CD4-positive, alpha-beta T cell treated with Interleukin-4 for 1 hour (primary cell): ENCODE measurements around the gene GNAL.

Experiments
- DNase-seq, 2 donors: peaks; one replicate each; pipeline ENCODE4 v3.0.0-alpha.2; 2020 to 2022

The GNAL gene

DNA sequence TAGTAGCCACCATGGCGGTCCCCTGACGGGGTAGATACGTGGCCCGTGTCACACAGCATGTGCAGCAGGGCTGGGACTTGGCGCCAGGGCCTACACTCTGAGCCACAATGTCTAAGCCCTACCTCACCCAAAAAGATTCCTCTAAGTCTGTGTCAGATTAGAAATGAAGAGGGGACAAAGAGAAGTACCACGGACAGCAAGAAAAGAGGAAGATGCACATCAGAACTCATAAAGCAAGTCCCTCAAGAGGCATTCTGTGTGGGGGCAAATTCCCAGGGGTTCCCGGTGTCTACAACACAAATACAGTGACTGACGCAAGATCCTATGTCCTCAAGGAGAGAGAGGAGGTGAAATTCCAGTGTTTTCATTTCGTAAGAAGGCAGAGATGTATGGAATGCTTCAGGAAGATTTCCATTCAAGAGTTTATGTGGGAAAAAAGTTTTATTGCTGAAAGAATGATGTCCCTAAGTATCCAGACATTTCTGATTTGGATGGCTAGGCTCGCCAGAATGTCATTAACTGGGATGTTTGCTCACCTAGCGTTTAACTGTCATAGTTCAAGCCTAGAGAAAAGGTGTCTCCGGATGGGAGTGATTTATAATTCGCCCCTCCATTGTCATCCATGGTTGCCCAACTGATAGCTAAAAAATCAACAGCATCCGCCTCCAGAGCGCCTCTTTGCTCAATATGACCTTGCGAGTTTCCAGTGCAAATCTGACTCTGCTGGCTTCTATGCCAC is 86.5 kb downstream of the GNAL start:
- no peak for DNase-seq

DNA sequence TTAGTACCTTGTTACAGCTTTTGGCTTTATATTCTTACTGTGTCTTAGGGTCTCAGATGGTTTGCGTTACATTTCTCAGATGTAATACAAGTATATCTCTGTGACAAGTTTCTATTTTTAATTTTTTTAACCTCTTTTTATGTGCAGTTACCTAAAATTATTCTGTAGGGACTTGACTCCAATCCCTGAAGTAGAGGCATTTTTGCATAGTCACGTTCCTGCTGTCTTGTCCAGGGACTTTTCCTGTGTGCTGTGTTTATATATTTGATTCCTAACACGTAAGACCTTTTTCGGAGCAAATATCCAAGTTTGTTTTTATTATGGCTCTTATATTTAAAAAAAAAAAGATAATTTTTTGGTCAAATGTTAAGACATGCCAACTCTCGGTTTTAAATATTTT is 91.0 kb downstream of the GNAL start:
- DNase-seq = no peak

DNA sequence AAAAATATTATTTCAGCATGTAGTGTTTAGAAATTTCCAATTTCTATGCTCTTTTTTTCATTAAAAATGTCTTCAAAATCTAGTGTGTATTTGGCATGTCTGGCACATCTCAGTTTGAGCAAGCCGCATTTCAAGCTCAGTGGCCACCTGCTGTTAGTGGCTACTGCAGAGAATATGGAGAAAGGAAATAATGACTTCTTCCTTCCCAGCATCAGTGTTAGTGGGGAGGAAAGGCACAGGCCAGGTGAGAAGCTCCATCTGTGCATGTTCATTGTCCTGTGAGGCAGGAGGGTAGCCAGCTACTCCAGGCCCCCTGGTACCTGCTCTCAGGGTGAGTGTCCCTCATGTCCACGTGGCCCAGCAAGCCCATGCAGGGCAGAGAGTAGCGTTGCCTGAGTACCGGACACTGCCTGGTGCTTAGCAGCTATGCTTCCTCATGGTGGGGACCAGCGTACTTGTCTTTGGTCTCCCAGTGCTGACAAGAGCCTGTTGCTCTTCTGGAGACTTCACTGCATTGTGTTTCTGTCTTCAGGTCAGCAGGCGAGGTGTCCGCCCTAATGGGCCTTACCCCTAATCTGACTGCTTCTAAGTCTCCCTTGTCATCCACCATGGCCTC is 94.8 kb downstream of the GNAL start:
- no peak for DNase-seq

DNA sequence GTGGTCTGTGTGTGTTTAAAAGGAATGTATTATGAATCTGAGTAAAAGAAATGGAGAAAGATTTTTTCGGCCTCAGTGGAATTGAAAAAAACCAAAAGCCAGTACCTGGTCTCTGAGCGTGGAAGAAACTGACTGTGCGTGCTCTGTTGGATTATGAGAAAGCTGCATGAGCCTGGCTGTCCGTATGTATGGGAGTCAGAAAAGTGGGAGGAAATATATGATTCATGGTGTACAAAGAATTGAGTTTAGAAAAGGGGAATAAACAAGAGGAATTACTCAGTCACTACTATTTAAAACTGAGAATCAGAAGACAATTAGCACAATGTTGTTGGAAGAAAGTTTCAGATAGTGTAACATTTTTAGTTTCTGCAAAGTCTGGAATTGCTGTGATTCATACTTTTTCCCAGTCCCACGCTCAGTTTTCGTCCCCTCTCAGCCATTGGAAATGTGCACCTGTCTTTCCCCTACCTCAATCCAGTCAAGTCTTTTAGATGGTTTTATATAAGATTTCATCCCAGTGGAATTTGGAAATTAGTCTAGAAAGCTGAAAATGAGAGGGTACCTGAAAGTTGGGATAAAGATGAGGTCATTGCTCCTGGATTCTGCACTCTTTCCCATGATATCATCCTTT is 95.7 kb downstream of the GNAL start:
- no peak for DNase-seq

DNA sequence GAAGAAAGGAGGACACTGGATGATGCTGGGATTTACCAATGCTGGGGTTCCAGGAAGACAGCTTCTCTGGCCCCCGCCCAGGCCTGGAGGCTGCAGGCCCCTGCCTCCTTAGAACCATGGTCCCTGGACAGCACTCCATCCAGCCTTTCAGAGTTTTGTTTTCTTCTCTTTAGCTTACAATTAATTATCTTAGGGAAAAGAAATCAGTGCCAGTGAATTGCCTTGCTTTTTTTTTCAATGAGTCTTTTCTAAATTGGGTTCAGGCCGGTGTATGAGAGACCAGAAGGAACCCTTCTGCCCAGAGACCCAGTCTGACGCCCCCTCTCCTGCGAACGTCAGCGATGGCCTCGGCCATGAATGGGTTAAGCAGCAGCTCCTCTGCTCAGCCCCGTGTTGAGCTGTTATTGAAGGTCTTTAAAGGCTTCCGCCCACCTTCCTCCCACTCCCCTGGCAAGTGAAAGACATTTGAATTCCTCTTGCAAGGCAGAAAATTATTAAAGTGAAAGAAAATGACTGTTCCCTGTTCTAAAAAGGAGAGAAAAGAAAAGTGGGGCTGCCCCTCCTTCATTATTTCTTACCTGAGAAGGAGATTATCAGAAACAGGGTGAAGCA is 96.5 kb downstream of the GNAL start:
- no peak for DNase-seq

DNA sequence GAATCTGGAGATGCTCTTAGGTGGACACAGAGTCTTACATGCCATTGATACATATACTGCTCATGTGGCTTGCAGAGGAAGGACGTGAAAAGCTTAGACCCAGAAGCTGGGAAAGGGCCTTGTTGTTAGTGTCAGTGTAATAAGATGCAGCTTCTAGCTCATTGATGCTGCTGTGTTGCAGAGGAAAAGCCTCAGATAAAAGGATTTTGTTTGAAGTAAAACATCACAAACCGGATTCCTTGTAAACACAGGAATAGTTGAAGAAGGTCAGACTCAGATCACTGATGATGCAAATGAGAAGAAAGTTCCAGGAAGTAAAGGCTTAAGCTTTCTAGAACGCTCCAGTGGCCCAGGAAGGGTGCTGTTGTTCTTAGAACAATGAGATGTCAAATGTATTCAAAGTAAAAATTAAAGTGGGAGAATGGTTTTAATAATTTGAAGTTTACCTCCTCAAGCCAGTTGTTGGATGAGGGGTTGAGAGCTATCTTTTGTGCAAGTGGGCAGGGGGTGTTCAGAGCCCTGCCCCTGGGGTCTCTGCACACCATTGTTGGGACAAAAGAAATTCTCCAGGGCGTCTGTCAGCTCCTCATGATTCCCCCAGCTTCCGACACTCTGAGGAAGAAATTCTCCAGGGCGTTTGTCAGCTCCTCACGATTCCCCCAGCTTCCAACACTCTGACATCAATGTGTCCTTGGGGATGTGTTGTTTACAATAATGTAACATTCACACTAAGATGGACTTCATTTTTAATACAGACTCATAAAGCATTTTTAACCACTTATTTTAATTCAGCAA is 100.8 kb downstream of the GNAL start:
- DNase-seq = no peak

DNA sequence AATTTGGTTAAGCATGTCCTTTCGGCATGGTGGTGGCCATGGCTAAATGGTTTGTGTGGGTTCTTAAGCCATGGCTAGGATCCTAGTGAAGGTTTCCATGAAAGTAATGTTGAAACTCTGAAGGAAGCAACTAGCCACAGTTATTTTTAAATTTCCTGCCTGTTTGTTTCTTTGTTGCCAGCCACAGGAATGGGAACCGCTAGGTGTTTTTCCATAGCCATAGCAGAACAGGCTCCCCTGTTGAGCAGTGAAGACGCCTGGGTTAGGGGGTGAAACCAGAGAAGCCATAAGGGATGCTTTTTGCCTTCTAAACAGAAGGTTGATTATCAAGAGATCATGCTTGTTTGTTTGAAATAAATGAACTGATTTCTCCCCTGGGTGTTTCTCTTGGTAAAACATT is 102.1 kb downstream of the GNAL start:
- no peak for DNase-seq

DNA sequence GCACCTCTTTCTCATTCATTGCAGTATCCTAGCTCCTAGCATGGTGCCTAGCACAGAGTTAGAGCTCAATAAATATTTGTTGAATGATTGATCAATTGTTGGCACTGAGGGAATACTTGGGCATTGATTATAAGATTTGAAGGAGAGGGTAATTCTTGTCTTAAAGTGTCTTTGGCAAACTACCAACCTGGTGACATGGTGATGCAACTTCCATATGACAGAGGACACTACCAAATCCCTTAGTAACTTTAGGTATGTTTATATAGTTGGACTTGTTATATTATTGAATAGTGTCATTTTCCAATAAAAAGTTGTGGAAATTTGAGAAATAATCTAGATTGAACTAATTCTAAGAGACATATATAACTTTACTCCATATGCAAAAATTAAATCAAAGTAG is 103.6 kb downstream of the GNAL start:
- DNase-seq = no peak

DNA sequence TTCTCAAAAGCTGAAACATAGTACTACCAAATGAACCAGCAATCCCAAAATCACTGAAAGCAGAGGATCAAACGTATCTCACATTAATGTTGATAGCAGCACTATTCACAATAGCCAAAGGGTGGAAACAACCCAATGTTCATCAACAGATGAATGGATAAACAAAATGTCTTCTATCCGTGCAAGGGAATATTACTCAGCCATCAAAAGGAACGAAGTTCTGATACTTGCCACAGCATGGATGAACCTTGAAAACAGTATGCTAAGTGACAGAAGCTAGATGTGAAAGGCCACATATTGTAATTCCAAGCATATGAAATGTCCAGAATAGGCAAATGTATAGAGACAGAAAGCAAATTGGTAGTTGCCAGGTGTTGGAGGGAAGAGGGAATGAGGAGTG is 105.1 kb downstream of the GNAL start:
- DNase-seq = no peak

DNA sequence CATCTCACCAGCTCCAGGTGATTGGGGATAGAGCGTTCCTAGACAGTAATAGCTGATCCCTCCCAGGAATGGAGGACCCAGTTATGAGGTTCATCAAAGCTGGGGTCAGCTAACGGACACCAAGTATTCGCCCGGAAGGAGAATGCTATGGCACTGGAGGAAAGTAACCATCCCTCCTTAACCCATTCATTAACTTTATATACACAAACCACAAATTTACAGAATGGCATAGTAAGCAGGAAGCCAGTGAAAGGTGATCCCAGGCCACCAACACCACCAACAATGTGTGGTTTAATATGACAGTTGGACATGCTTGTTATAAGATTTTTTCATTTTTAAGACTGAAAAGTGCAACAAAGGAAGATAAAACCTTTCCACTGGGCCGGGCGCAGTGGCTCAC is 106.9 kb downstream of the GNAL start:
- DNase-seq = no peak

DNA sequence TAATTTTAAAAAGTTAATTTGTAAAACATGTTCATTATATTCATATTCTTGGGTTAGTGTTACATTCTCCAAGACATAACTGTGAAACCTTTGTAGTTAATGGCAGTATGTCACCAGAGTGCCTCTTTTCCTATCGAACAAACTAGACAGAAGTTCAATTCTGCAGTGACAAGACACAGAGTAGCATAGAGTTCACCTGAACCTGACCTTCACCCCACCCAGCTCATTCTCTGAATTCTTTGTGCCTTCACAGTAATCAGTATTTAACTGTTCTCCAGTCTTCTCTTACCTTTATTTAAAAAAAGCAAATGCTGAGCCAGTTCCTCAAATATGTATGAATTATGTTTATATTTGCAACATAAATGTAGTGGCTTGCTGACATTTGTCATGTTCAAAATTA is 109.2 kb downstream of the GNAL start:
- no peak for DNase-seq

DNA sequence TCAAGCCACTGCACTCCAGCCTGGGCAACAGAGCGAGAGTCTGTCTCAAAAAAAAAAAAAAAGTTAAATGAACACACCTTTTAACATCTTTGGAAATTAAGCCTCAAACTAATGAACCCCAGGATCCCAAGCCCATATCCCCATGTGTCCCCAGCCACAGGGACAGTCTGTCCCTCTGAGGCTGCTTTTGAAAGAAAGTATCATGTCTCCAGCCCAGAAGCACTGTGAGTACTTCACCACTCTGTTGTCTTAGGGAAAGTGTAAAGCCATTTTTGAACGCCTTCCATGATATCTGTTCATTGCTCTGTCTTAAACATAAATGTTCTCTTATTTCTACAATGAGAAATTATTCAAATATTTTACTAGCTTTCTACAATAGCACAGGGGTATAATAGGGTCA is 110.0 kb downstream of the GNAL start:
- no peak for DNase-seq

DNA sequence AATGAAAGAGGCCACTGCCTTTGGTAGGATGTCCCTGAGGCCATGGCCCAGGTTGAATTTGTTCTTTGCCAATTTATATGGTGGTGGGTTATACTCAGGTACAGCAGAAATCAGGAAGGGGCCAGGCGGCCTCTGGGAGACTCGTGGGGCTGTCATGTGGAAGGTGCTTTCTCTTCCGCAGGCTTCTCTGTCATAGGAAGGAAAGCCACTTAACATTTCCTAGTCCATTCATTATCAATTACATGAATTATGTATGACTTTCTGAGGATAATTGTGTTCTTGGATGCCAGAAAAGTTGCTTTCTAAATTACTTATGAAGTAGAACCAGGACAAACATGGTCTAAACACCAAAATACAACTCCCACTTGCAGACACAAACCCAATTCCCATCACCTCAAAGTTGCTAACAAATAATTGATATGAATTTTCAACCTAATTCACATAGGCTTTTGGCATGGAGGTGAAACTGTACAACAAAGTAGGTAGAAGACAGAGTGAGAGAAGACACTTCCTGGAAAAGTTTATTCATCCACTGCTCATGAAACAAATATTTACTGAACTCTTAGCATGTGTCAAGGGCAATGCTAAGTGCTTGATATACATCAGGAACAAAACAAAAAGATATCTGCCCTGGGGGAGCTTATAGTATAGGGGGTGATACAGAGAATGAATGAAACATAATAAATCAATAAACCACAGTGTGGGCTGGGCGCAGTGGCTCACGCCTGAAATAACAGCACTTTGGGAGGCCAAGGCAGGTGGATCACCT is 111.7 kb downstream of the GNAL start:
- DNase-seq = no peak

DNA sequence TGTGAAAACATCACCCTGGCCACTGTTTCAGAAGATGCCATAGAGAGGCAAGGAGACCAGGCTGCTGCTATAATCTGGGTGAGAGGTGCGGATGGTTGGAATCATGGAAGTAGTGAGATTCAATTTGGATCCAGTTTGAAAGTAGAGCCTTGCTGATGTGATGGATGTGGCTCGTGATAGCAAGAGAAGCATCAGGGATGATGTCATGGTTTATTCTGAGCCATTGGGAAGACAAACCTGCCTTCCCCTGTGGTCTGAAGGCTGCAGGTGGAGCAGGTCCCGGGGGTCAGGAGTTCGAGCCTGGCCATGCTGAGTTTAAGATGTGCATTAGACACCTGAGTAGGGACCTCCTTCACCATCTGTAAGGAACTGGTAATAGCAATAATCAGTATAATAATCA is 112.5 kb downstream of the GNAL start:
- no peak for DNase-seq

DNA sequence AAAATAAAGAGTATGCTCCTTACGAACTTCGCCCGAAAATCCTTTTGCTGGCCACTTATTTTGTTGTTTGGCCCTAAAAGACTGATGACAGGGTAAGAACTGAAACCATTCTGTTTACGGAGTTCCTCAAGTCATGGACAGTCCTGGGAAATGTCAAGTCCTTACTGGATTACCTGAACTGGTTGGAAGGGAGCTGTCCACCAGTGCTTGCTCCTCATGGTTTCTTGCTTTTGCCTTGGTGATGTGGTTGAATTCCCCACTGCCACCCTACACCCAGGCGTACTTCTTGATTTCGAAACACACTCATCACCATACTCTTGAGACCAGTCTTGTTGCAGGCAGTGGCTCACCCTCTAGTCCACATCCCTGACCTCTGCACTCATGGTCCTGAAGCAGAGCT is 113.1 kb downstream of the GNAL start:
- DNase-seq = no peak

DNA sequence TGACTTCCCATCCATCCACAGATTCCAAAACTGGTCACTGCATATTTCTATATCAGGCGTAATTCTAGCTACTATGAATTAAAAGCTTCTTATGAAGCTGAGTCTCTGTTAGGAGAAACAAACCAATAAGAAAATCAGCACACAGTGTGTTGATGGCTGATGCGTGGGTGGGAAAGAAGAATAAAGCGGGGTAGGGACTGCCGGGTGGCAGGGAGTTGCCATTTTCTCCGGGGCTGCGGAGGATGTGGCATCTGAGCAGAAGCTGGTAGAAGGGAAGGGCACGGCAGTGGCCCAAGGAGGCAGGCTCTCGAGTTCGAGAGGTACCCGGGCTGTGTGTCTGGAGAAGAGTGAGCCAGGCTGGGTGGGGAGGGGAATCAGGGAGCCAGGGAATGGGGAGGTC is 113.5 kb downstream of the GNAL start:
- DNase-seq = no peak

DNA sequence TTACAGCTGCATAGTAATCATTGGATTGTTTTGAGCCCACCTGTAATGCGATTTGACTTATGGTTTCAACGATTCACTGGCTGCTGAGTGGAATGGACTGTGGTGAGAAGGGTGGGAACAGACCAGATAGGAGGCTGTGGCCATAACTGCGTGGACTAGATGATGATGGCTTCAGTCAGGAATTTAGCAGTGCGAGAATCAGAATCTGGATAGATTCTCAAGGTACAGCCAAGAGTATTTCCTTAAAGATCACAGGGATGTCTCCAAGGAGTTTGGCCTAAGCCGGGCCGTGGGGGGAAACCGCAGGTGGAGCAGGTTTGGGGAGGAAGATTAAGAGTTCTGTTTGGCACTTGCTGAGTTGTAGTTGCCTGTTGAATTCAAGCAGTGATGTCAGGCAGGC is 118.2 kb downstream of the GNAL start:
- no peak for DNase-seq

DNA sequence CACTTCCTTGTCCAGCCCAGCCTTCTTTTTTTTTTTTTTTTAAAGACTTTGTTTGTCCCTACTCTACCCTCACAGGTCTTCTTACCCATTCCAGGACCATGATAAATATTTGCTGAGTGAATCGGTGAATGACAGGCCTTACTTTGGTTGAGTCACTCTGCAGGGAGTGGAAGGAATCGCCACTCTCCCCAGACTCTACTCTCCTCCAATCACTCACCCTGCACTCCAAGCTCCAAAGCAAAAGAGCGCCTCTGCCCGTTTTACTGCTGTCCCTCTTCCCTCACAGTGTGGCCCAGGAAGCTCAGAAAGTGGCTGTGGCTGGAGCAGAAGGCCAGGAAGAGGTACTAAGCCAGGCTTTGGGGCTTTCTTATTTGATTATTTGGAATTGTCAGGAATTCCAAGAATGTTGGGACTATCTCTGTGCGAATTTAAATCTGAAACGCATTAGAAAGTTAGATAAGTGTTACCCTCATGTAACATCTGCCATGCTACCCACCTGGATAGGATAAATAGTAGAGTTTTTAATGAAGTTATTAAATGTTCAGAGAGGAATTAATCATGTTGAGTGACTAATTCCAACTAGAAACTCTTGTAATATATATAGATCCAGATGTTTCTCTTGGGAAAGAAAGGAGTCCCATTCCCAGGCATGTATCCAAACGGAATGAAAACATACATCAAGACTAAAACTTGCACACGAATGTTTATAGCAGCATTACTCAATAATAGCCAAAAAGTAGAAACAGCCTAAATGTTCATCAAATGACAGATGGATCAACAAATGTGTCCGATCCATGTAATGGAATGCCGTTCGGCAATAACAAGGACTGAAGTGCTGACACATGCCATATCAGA is 119.2 kb downstream of the GNAL start:
- DNase-seq = no peak

DNA sequence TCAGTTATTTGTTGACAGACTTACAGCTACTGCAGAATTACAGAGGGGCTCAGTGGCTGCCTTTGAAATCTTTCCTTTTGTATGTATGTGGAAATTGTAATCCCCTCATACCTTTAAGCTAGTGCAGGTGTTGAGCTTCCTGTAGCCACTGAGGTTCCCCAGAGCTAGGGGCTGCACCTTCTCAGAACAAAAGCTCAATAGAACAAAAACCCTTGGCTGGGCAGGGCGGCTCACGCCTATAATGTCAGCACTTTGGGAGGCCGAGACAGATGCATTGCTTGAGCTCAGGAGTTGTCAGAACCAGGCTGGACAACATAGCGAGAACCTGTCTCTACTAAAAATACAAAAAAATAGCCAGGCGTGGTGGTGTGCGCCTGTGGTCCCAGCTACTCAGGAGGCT is 120.8 kb downstream of the GNAL start:
- no peak for DNase-seq

DNA sequence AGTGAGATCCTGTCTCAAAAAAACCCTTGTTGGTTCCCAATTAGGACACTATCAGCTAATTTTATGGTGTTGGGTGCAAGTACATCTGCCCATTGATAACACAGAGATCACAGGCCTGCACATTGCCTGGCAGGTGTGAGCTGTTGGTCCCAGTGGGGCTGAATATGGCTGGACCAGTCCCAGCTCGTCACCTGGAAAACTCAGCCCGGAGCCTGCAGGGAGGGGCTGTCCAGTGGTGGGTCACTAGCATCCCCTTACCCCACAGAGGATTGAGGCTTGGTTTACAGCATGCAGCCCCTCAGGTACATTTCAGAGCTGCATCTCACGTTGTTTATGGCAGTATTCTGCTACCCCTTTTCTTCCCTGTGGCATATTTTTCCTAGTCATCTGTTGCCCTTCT is 121.3 kb downstream of the GNAL start:
- no peak for DNase-seq

DNA sequence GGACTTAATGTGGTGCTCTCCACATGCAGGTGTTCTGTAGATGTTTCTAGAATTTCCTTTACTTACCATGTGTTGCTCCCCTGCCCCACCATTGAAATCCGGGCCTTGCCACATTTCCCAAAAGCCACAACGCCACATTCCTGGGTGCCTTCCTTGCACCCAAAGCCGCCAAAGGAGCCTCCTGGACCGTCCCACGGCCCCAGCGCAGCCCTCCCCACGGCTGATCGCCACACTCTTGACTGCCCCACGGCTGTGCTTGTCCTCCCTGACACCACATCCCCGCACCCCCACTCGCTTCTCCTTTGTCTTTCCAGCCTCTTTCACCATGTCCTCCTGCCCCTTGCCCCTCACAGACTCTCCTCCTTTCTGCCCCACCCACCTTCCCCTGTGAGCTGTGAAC is 121.9 kb downstream of the GNAL start:
- DNase-seq = no peak

DNA sequence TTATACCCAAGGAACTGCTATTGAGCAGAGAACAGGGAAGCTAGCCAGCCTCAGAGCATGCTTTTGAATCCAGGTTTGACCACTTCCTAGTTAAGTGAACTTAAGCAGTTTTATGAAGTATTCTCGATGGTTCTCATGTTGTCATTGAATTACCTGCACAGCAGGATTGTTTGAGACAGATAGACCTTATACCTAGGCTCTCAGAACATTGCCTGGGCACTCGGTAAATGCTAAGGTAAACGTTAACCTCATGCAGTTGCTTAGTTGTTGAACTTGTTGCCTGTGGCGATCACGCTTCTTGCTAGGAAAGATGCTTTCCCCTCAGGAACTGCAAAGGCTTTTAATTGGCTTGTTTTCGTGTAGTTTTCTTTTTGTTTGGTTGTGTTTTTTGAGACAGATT is 128.2 kb downstream of the GNAL start:
- DNase-seq = no peak
